SK-N-SH (cell line): ENCODE data around the gene LDHD. TPM values are rescaled to one million over a fixed set of nuclear protein-coding genes. Genes with fewer than 3 reads are reported as not detected.
"Not testable (repeated sequence)": the region's sequence is repeated elsewhere in the genome, so short reads cannot be mapped to it uniquely, and the experiment has no call there.

ENCODE experiments used
- CTCF ChIA-PET: fragments of 300-600, 350-600 bp; formaldehyde crosslinking; extraction: SDS; loops from one replicate; lab custom pipeline; 2021; lab: Yijun Ruan, JAX
- POLR2A ChIA-PET: fragments of 350-600 bp; sonication (Branson Sonifier 250); formaldehyde crosslinking; extraction: SDS; loops from one replicate; lab custom pipeline; 2020; ENCODE audit warnings: antibody characterized with exemption, inconsistent platforms; lab: Yijun Ruan, JAX
- DNase-seq: peaks from one replicate; pipeline ENCODE4 v3.0.0; 2012
- H2AFZ ChIP-seq: fragments of 200-600 bp; sonication (generic); 2 replicates; pipeline ENCODE4 v1.8.1; 2016; ENCODE audit warnings: antibody characterized with exemption, mild to moderate bottlenecking, low read depth
- H3F3A ChIP-seq: fragments of 200-600 bp; sonication (generic); replicated peaks from 2 replicates; pipeline ENCODE3; 2016; ENCODE audit warnings: antibody characterized with exemption, mild to moderate bottlenecking; ENCODE audit not compliant: insufficient read depth
- H3K27ac ChIP-seq, 2 experiments: fragments of 200-500 bp in 1 of 2; fragments of 200-600 bp in 1 of 2; sonication (Bioruptor generic) in 1 of 2; sonication (generic), shearing (Covaris generic) in 1 of 2; 2 replicates each; pipeline versions ENCODE4 v1.5.1 to v1.6.1; 2014 to 2016; ENCODE audit warnings: low read depth in 2 of 2, inconsistent platforms in 1 of 2, low read length in 1 of 2, mild to moderate bottlenecking in 1 of 2, mixed read lengths in 1 of 2
- H3K27me3 ChIP-seq: fragments of 200-600 bp; sonication (generic), shearing (Covaris generic); 2 replicates; pipeline ENCODE4 v1.6.1; 2016; ENCODE audit warnings: mixed run types; ENCODE audit not compliant: insufficient read depth
- H3K36me3 ChIP-seq, 2 experiments: fragments of 200-500 bp in 1 of 2; fragments of 200-600 bp in 1 of 2; sonication (Bioruptor generic) in 1 of 2; sonication (generic) in 1 of 2; replicated peaks in 1 of 2; 2 replicates each; pipeline versions ENCODE3 to v1.5.1; 2014 to 2016; ENCODE audit warnings: low read length in 1 of 2, mild to moderate bottlenecking in 1 of 2; ENCODE audit not compliant: insufficient read depth in 2 of 2, control insufficient read depth in 1 of 2
- H3K4me1 ChIP-seq, 2 experiments: fragments of 200-500 bp in 1 of 2; fragments of 200-600 bp in 1 of 2; sonication (Bioruptor generic) in 1 of 2; sonication (generic), shearing (Covaris generic) in 1 of 2; 2 replicates each; pipeline versions ENCODE4 v1.5.1 to v1.6.1; 2014 to 2016; ENCODE audit warnings: low read depth in 1 of 2, low read length in 1 of 2, mixed run types in 1 of 2; ENCODE audit not compliant: insufficient read depth in 2 of 2, control insufficient read depth in 1 of 2
- H3K4me2 ChIP-seq: fragments of 200-600 bp; sonication (generic), shearing (Covaris generic); 2 replicates; pipeline ENCODE4 v1.6.1; 2017; ENCODE audit warnings: mixed run types
- H3K4me3 ChIP-seq, 2 experiments: fragments of 200-500 bp in 1 of 2; fragments of 200-600 bp in 1 of 2; sonication (Bioruptor generic) in 1 of 2; sonication (generic), shearing (Covaris generic) in 1 of 2; 2 replicates each; pipeline versions ENCODE4 v1.5.1 to v1.8.1; 2014 to 2016; ENCODE audit warnings: low read depth in 2 of 2, inconsistent platforms in 1 of 2, low read length in 1 of 2, mild to moderate bottlenecking in 1 of 2, mixed read lengths in 1 of 2, moderate library complexity in 1 of 2
- H3K79me2 ChIP-seq: fragments of 200-600 bp; sonication (generic); 2 replicates; pipeline ENCODE4 v1.8.1; 2017; ENCODE audit warnings: mild to moderate bottlenecking; ENCODE audit not compliant: insufficient read depth
- H3K9ac ChIP-seq: fragments of 200-600 bp; sonication (generic); 2 replicates; pipeline ENCODE4 v1.6.1; 2017; ENCODE audit warnings: mixed run types
- H3K9me2 ChIP-seq: fragments of 200-600 bp; sonication (generic); 2 replicates; pipeline ENCODE4 v1.6.1; 2017; ENCODE audit warnings: mixed run types
- H3K9me3 ChIP-seq: fragments of 200-600 bp; sonication (generic); 2 replicates; pipeline ENCODE4 v1.6.1; 2017; ENCODE audit warnings: mixed run types, mild to moderate bottlenecking, moderate library complexity
- H4K20me1 ChIP-seq: fragments of 200-600 bp; sonication (generic); 2 replicates; pipeline ENCODE4 v1.6.1; 2017; ENCODE audit warnings: mild to moderate bottlenecking, mixed run types; ENCODE audit not compliant: insufficient read depth
- FOSL2 ChIP-seq: IDR thresholded peaks from 2 replicates; pipeline ENCODE4 v1.4.0; 2012; ENCODE audit warnings: low read depth, mild to moderate bottlenecking, moderate library complexity, borderline replicate concordance
- FOXJ3 ChIP-seq: sonication (generic); formaldehyde crosslinking; IDR thresholded peaks from 2 replicates; pipeline ENCODE4 v1.5.1; 2020; ENCODE audit warnings: mild to moderate bottlenecking, missing genetic modification reagents
- FOXM1 ChIP-seq: IDR thresholded peaks from 2 replicates; pipeline ENCODE4 v1.4.0; 2012; ENCODE audit warnings: low read depth, mild to moderate bottlenecking
- GATA2 ChIP-seq: sonication (generic); formaldehyde crosslinking; IDR thresholded peaks from 2 replicates; pipeline ENCODE4 v1.5.0; 2020; ENCODE audit warnings: mild to moderate bottlenecking, missing genetic modification reagents
- JUND ChIP-seq: IDR thresholded peaks from 2 replicates; pipeline ENCODE4 v1.4.0; 2012
- POLR2AphosphoS5 ChIP-seq: IDR thresholded peaks from 2 replicates; pipeline ENCODE4 v1.6.1; 2012; ENCODE audit warnings: low read depth, low read length
- RCOR1 ChIP-seq: fragments of 150-350 bp; IDR thresholded peaks from 2 replicates; pipeline ENCODE4 v1.6.1; 2017; ENCODE audit warnings: antibody characterized with exemption, low read length
- RFX5 ChIP-seq: IDR thresholded peaks from 2 replicates; pipeline ENCODE4 v1.6.1; 2012; ENCODE audit warnings: mild to moderate bottlenecking, improper control_type of control experiment, low read length
- SIN3A ChIP-seq: IDR thresholded peaks from 2 replicates; pipeline ENCODE4 v1.6.1; 2012; ENCODE audit warnings: low read depth, mild to moderate bottlenecking, low read length, moderate library complexity, borderline replicate concordance
- SMC3 ChIP-seq: IDR thresholded peaks from 2 replicates; pipeline ENCODE4 v1.6.1; 2012; ENCODE audit warnings: low read depth, low read length, improper control_type of control experiment
- TEAD4 ChIP-seq: IDR thresholded peaks from 2 replicates; pipeline ENCODE4 v1.4.0; 2012; ENCODE audit warnings: mild to moderate bottlenecking, borderline replicate concordance; ENCODE audit not compliant: insufficient read depth
- USF2 ChIP-seq: fragments of 150-350 bp; IDR thresholded peaks from 2 replicates; pipeline ENCODE4 v1.6.1; 2017; ENCODE audit warnings: antibody characterized with exemption, low read length, low read depth, borderline replicate concordance
- YY1 ChIP-seq: IDR thresholded peaks from 2 replicates; pipeline ENCODE4 v1.4.0; 2012; ENCODE audit warnings: low read depth, mild to moderate bottlenecking
- WGBS: methylation state at CpG from one replicate; pipeline ENCODE4 v1.1.6; 2017; ENCODE audit warnings: low lambda C conversion rate; 5-methylcytosine and 5-hydroxymethylcytosine counted together
- polyA plus RNA-seq, 3 experiments: library from polyadenylated mRNA; depleted of rRNA; stranded (reverse); fragments of >200 nt; gene quantifications; 2 replicates each; pipeline ENCODE4 v1.2.3, GENCODE V29; 2012
- TF ChIP-seq, protein P1 (sequence below): IDR thresholded peaks from 2 replicates; pipeline ENCODE4 v1.4.0; 2012; ENCODE audit warnings: low read depth, borderline replicate concordance

LDHD gene
- polyA plus RNA-seq, 1 of the 3 experiments (the other 2 are of a cell fraction) = 0.53 TPM

DNA sequence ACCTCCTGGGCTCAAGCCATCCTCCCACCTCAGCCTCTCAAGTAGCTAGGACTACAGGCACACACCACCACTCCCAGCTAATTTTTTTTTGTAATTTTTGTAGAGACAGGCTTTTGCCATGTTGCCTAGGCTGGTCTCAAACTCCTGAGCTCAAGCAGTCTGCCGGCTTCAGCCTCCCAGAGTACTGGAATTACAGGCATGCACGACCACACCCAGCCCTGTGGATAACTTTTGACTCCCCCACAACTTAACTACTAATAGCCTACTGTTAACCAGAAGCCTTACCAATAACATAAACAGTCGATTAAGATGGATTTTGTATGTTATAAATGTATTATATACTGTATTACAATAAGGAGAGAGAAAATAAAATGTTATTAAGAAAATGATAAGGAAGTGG is 25.0 kb downstream of the LDHD start:
- H3K4me3 ChIP-seq, H3K9me2 ChIP-seq, DNase-seq, H3K4me2 ChIP-seq, H3F3A ChIP-seq, H3K27ac ChIP-seq, H3K36me3 ChIP-seq, H2AFZ ChIP-seq, POLR2A ChIA-PET, H3K9ac ChIP-seq, H3K9me3 ChIP-seq, H3K27me3 ChIP-seq: not testable (repeated sequence)
- CTCF ChIA-PET = interaction anchor here (1.5 kb wide), 1 partner anchor 19 kb away, joined by 4 read pairs; no protein-coding TSS in a partner anchor
- peaks cover 52% of the 10 kb centered on the region for H3K79me2 ChIP-seq
- 76% methylated on average over 3 of the region's 3 CpGs for WGBS
- peaks cover 12 to 26% of the 10 kb centered on the region in 2 experiments; a peak in 3 of 4 replicates for H3K4me1 ChIP-seq
- H4K20me1 ChIP-seq = peaks cover 24% of the 10 kb centered on the region

DNA sequence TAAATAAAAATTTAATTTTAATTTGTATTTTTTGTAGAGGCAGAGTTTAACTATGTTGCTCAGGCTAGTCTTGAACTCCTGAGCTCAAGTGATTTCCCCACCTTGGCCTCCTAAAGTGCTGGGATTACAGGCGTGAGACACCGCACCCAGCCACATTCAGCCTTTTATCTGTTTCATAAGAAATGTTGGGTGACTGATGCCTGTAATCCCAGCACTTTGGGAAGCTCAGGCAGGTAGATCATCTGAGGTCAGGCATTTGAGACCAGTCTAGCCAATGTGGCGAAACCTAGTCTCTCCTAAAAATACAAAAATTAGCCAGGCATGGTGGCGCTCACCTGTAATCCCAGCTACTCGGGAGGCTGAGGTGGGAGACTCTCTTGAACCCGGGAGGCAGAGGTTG is 25.7 kb downstream of the LDHD start:
- H3K36me3 ChIP-seq, H3K27ac ChIP-seq, DNase-seq, H3K9me3 ChIP-seq, H3K4me2 ChIP-seq, H3F3A ChIP-seq, H3K9me2 ChIP-seq, H3K4me3 ChIP-seq, H3K27me3 ChIP-seq, H3K9ac ChIP-seq, H2AFZ ChIP-seq, POLR2A ChIA-PET: not testable (repeated sequence)
- Histone ChIP-seq H3K79me2 (peaks cover 52% of the 10 kb centered on the region), H4K20me1 (peaks cover 28% of the 10 kb centered on the region), H3K4me1 (peaks cover 13 to 28% of the 10 kb centered on the region in 2 experiments; a peak in 3 of 4 replicates)
- CTCF ChIA-PET = interaction anchor here (1.2 to 1.5 kb wide), 2 partner anchors 20 to 93 kb away, joined by 3 to 4 read pairs; no protein-coding TSS in a partner anchor
- WGBS = 85% methylated on average over 6 of the region's 6 CpGs

DNA sequence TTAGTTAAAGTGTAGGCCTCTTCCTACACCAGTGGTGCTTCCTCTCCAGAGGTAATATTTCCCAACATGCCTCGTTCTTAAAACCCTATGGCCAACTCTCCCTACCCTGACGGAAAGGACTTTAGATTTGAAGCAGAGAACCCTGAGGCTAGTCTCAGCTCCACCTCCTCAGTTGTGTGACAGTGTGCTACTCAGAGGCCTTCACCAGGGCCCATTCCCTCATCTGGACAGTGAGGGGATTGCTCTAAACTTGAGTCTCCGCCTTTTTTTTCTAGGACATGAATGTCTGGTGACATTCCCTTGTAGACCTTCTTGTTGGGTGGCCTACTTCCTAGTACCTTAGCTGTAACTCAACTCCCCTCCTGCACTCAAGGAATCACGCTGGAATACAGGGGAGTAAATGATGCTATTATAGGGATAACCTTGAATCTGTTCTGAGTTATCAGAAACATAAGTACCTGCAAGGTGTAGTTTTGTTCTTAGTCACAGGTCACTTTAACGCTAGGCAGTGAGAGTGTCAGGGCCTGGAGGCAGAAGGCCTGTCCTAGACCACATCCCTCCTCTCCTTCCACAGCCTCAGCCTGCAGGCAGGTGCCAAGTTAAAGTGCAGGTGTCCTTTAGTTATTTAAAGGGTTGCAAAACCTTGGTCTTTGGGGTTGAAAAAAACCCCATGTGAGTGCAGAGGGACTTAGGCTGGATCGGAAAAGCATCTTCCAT is 26.9 kb downstream of the LDHD start:
- DNase-seq = no peak
- Histone ChIP-seq H3K4me3 (no peak overlapping the region), H3K4me1 (peaks cover 13 to 28% of the 10 kb centered on the region in 2 experiments; a peak in 3 of 4 replicates), H3K9me3 (no peaks in the 10 kb centered on the region), H4K20me1 (peaks cover 28% of the 10 kb centered on the region), H2AFZ (no peak overlapping the region), H3K4me2 (no peak overlapping the region), H3K27ac (no peak overlapping the region), H3F3A (peaks cover 3% of the 10 kb centered on the region), H3K27me3 (no peaks in the 10 kb centered on the region), H3K9me2 (no peaks in the 10 kb centered on the region), H3K79me2 (peaks cover 61% of the 10 kb centered on the region), H3K36me3 (peaks cover 0 to 3% of the 10 kb centered on the region in 2 experiments), H3K9ac (no peak overlapping the region)
- POLR2A ChIA-PET = no interaction called here
- 76% methylated on average over 5 of the region's 6 CpGs for WGBS
- CTCF ChIA-PET = interaction anchor here (0.8 to 2.9 kb wide), 4 partner anchors 17 to 91 kb away, joined by 3 to 18 read pairs (median 4); partner anchors contain the start of gene ZNRF1
- no peak for TF ChIP-seq FOXJ3 (CRISPR knock-in tag)
- TF ChIP-seq FOSL2 = no peak
- TF ChIP-seq USF2 = no peak
- TF ChIP-seq POLR2AphosphoS5 = no peak
- no peak for TF ChIP-seq YY1
- TF ChIP-seq, protein P1, sequence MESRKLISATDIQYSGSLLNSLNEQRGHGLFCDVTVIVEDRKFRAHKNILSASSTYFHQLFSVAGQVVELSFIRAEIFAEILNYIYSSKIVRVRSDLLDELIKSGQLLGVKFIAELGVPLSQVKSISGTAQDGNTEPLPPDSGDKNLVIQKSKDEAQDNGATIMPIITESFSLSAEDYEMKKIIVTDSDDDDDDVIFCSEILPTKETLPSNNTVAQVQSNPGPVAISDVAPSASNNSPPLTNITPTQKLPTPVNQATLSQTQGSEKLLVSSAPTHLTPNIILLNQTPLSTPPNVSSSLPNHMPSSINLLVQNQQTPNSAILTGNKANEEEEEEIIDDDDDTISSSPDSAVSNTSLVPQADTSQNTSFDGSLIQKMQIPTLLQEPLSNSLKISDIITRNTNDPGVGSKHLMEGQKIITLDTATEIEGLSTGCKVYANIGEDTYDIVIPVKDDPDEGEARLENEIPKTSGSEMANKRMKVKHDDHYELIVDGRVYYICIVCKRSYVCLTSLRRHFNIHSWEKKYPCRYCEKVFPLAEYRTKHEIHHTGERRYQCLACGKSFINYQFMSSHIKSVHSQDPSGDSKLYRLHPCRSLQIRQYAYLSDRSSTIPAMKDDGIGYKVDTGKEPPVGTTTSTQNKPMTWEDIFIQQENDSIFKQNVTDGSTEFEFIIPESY = no peak
- no peak for TF ChIP-seq SIN3A
- TF ChIP-seq TEAD4 = no peak
- no peak for TF ChIP-seq FOXM1
- TF ChIP-seq JUND = no peak
- no peak for TF ChIP-seq RFX5
- no peak for TF ChIP-seq RCOR1
- no peak for TF ChIP-seq SMC3
- no peak for TF ChIP-seq GATA2
